HL-60 (cell line): ENCODE measurements around the gene NSFL1C.

Source experiments
- DNase-seq, 2 experiments: peaks; one replicate each; pipeline ENCODE4 v3.0.0-alpha.2; 2010 to 2020; ENCODE audit warnings: low read depth in 1 of 2, low spot score in 1 of 2
- H3K27ac ChIP-seq: fragments of 250-450 bp; sonication (Bioruptor Pico); replicated peaks from 2 replicates; pipeline ENCODE4 v1.5.1; 2020; ENCODE audit warnings: mild to moderate bottlenecking, moderate library complexity
- H3K27me3 ChIP-seq: fragments of 250-450 bp; sonication (Bioruptor Pico); 2 replicates; pipeline ENCODE4 v1.5.1; 2021; ENCODE audit warnings: mild to moderate bottlenecking, moderate library complexity; ENCODE audit not compliant: insufficient read depth, poor library complexity, severe bottlenecking
- H3K4me3 ChIP-seq: replicated peaks from 2 replicates; pipeline ENCODE4 v1.5.1; 2011; ENCODE audit warnings: mild to moderate bottlenecking, control low read depth, low read length; ENCODE audit not compliant: insufficient read depth
- CTCF ChIP-seq: IDR thresholded peaks from one replicate; pipeline ENCODE4 v1.5.1; 2011; ENCODE audit warnings: low read length, control low read depth, inconsistent platforms; ENCODE audit not compliant: insufficient read depth
- GABPA ChIP-seq: IDR thresholded peaks from 2 replicates; pipeline ENCODE4 v1.6.1; 2012; ENCODE audit warnings: low read depth
- POLR2AphosphoS5 ChIP-seq: IDR thresholded peaks from 2 replicates; pipeline ENCODE4 v1.6.1; 2012; ENCODE audit warnings: low read depth
- REST ChIP-seq: IDR thresholded peaks from 2 replicates; pipeline ENCODE4 v1.6.1; 2012; ENCODE audit warnings: low read depth; ENCODE audit not compliant: insufficient replicate concordance
- SPI1 ChIP-seq: IDR thresholded peaks from 2 replicates; pipeline ENCODE4 v1.6.1; 2012; ENCODE audit warnings: low read depth, mild to moderate bottlenecking, borderline replicate concordance

NSFL1C gene

GRCh38 chr20:1435337-1435699 lies 31.3 kb downstream of the NSFL1C start:
- Histone ChIP-seq H3K27ac (no peak overlapping the region), H3K4me3 (no peak overlapping the region), H3K27me3 (no peaks in the 10 kb centered on the region)
- TF ChIP-seq SPI1 (no peak), REST (no peak), CTCF (no peak), POLR2AphosphoS5 (no peak), GABPA (no peak)
- no peak for DNase-seq

- DNase-seq: peak; percentile 72 to 94
- Histone ChIP-seq H3K4me3 (no peak overlapping the region), H3K27me3 (no peaks in the 10 kb centered on the region), H3K27ac (no peak overlapping the region)
- TF ChIP-seq SPI1 (peak; percentile 37; the same call in 1 of the 2 replicates), GABPA (peak; percentile 54; the same call in 1 of the 2 replicates), POLR2AphosphoS5 (peak; percentile 89), REST (no peak), CTCF (no peak)
These were observed 31.9 kb downstream of the NSFL1C start for GRCh38 chr20:1434571-1435336.

GRCh38 chr20:1431158-1431557 lies 35.5 kb downstream of the NSFL1C start:
- H3K4me3 ChIP-seq: no peak overlapping the region
- TF ChIP-seq CTCF (no peak), POLR2AphosphoS5 (no peak), SPI1 (no peak), REST (no peak), GABPA (no peak)
- no peak overlapping the region for H3K27ac ChIP-seq
- H3K27me3 ChIP-seq: no peaks in the 10 kb centered on the region
- no peak for DNase-seq
